Kidney (tissue), 14 donors: ENCODE results near the gene ZFP91. TPM values are rescaled to one million over a fixed set of nuclear protein-coding genes. Genes with fewer than 3 reads are reported as not detected.

Source experiments
- DNase-seq, 5 donors: peaks; one replicate each; pipeline ENCODE4 v3.0.0-alpha.2; 2013 to 2020
- FAIRE-seq: peaks from 2 replicates; lab custom pipeline; 2012; peaks lifted over from hg19 to GRCh38; lab: Jason Lieb, UNC
- H3K27ac ChIP-seq, 2 donors: one replicate each; pipeline ENCODE4 v1.7.0; 2013; ENCODE audit warnings: low read depth in 2 of 2, low read length in 2 of 2, inconsistent platforms in 1 of 2
- H3K27me3 ChIP-seq: one replicate; pipeline ENCODE4 v1.7.1; 2013; ENCODE audit warnings: low read length, inconsistent platforms; ENCODE audit not compliant: control insufficient read depth, insufficient read depth
- H3K36me3 ChIP-seq, 3 donors: one replicate each; pipeline versions ENCODE4 v1.7.0 to v1.7.1; 2013; ENCODE audit warnings: low read length in 3 of 3, control low read depth in 1 of 3, inconsistent platforms in 1 of 3; ENCODE audit not compliant: insufficient read depth in 3 of 3, control insufficient read depth in 2 of 3
- H3K4me1 ChIP-seq, 3 donors: one replicate each; pipeline versions ENCODE4 v1.7.0 to v1.7.1; 2013; ENCODE audit warnings: low read length in 3 of 3, inconsistent platforms in 1 of 3, low read depth in 1 of 3; ENCODE audit not compliant: control insufficient read depth in 2 of 3, insufficient read depth in 2 of 3
- H3K4me3 ChIP-seq, 3 donors: one replicate each; pipeline versions ENCODE4 v1.7.0 to v1.8.1; 2013; ENCODE audit warnings: low read length in 3 of 3, control low read depth in 1 of 3, inconsistent platforms in 1 of 3
- H3K9ac ChIP-seq, 3 donors: one replicate each; pipeline versions ENCODE4 v1.7.0 to v1.7.1; 2013; ENCODE audit warnings: low read length in 3 of 3, control low read depth in 1 of 3, inconsistent platforms in 1 of 3
- H3K9me3 ChIP-seq, 3 donors: one replicate each; pipeline versions ENCODE4 v1.7.0 to v1.7.1; 2013; ENCODE audit warnings: low read length in 3 of 3, control low read depth in 1 of 3, inconsistent platforms in 1 of 3; ENCODE audit not compliant: control insufficient read depth in 2 of 3, insufficient read depth in 1 of 3
- CTCF ChIP-seq: IDR thresholded peaks from 3 replicates; pipeline ENCODE4 v1.5.1; 2012; ENCODE audit warnings: mild to moderate bottlenecking, moderate library complexity, borderline replicate concordance; ENCODE audit not compliant: insufficient read depth; ENCODE audit errors: extremely low read depth
- intact Hi-C: fragments of 100-400 bp; cut with DNase I; formaldehyde crosslinking; loops from one replicate; pipeline ENCODE4 v1.11.1; 2022
- polyA plus RNA-seq: library from polyadenylated mRNA; stranded (reverse); fragments of 350-450 nt; fragmentation: Illumina TruSeq; extraction: RNeasy Lipid Tissue Mini Kit (QIAGEN cat#74804); gene quantifications from one replicate; pipeline ENCODE4 v1.2.3, GENCODE V29; 2014; ENCODE audit warnings: low read depth, low replicate concordance; ENCODE audit not compliant: insufficient read depth
- total RNA-seq: library from RNA; stranded (reverse); fragmentation: NEBNext Ultra II Directional; extraction: Animal tissue kit (Norgen Biotek cat#: 25700); gene quantifications from one replicate; pipeline ENCODE4 v1.2.1, GENCODE V29; 2021
- donor health status: control.
- donor health status: control.
- donor health status: control.
- donor health status: control.
- donor health status: control.
- donor health status: DM: yes; HTN: yes; CAD: no.
- donor health status: Normal renal cell carcinoma (clear cell type).

ZFP91 gene
- total and polyA plus RNA-seq, 2 donors from 2014 or later = 14.9 to 43.7 TPM

- FAIRE-seq (no peak), DNase-seq (no peak)
- Histone ChIP-seq H3K9me3 (no peaks in the 10 kb centered on the region), H3K9ac (no peak overlapping the region), H3K4me3 (no peak overlapping the region), H3K27ac (no peak overlapping the region), H3K4me1 (peaks cover 0 to 7% (median 2%) of the 10 kb centered on the region in 3 donors), H3K36me3 (peaks cover 7 to 17% (median 15%) of the 10 kb centered on the region in 3 donors), H3K27me3 (no peaks in the 10 kb centered on the region)
- intact Hi-C loops = no loop called here
- no peak for TF ChIP-seq CTCF
Measured at GRCh38 chr11:58626934-58627483, 48.1 kb downstream of the ZFP91 start.

- no peaks in the 10 kb centered on the region for H3K27me3 ChIP-seq
- H3K4me3 ChIP-seq = no peak overlapping the region
- no peak overlapping the region for H3K9ac ChIP-seq
- peaks cover 7 to 11% (median 9%) of the 10 kb centered on the region in 3 donors for H3K36me3 ChIP-seq
- intact Hi-C loops = no loop called here
- TF ChIP-seq CTCF = no peak
- DNase-seq (no peak), FAIRE-seq (no peak)
- H3K4me1 ChIP-seq = peaks cover 0 to 7% (median 2%) of the 10 kb centered on the region in 3 donors
- no peaks in the 10 kb centered on the region for H3K9me3 ChIP-seq
- H3K27ac ChIP-seq = no peak overlapping the region
Measured at GRCh38 chr11:58628446-58628845, 49.6 kb downstream of the ZFP91 start.

- FAIRE-seq = no peak
Measured at GRCh38 chr11:58629857-58630256, 51.0 kb downstream of the ZFP91 start.

More at GRCh38 chr11:58629857-58630256, 51.0 kb downstream of the ZFP91 start:
- DNase-seq = peak in 1 of 5 donors; percentile 54
- H3K9ac ChIP-seq = no peak overlapping the region
- H3K27ac ChIP-seq = no peak overlapping the region
- H3K4me3 ChIP-seq = no peak overlapping the region
- no peaks in the 10 kb centered on the region for H3K27me3 ChIP-seq
- TF ChIP-seq CTCF = peak; percentile 44
- intact Hi-C loops = no loop called here
- H3K9me3 ChIP-seq = no peaks in the 10 kb centered on the region
- peaks cover 0 to 7% (median 2%) of the 10 kb centered on the region in 3 donors for H3K4me1 ChIP-seq
- H3K36me3 ChIP-seq = peaks cover 0 to 5% (median 0%) of the 10 kb centered on the region in 3 donors
